GM12878 (cell line): ENCODE results near the gene PTPRM. TPM values are rescaled to one million over a fixed set of nuclear protein-coding genes. Genes with fewer than 3 reads are reported as not detected.

ENCODE experiments used
- ATAC-seq: fragments of 200-7000 bp; cut with Tn5 transposase; 3 replicates; pipeline ENCODE4 v1.9.1; 2020; ENCODE audit warnings: mild to moderate bottlenecking, moderate library complexity
- BruUV-seq: library from RNA; stranded (reverse); fragments of 400-500 nt; replicated peaks from 2 replicates; lab custom pipeline; 2021; lab: Mats Ljungman, UMichigan
- CTCF ChIA-PET: fragments of 300-600 bp; sonication (Branson Sonifier 250); formaldehyde crosslinking; extraction: SDS; loops from one replicate; lab custom pipeline; 2021; ENCODE audit warnings: inconsistent platforms; lab: Yijun Ruan, JAX
- POLR2A ChIA-PET: fragments of 350-600 bp; formaldehyde crosslinking; extraction: SDS; loops from one replicate; lab custom pipeline; 2021; ENCODE audit warnings: inconsistent platforms; lab: Charles Lee
- RAD21 ChIA-PET: fragments of 300-600 bp; sonication (Branson Sonifier 250); formaldehyde crosslinking; loops from one replicate; lab custom pipeline; 2023; ENCODE audit warnings: antibody characterized with exemption; ENCODE audit not compliant: unreplicated experiment; lab: Charles Lee
- SMC1A ChIA-PET: fragments of 300-600 bp; sonication (Branson Sonifier 250); formaldehyde crosslinking; loops from one replicate; lab custom pipeline; 2023; ENCODE audit not compliant: unreplicated experiment, uncharacterized antibody; lab: Charles Lee
- DNase-seq: peaks from one replicate; pipeline ENCODE4 v3.0.0-alpha.2; 2011; ENCODE audit warnings: low read depth, low spot score
- FAIRE-seq: peaks from 3 replicates; lab custom pipeline; 2011; peaks lifted over from hg19 to GRCh38; lab: Jason Lieb, UNC
- H2AFZ ChIP-seq: 2 replicates; pipeline ENCODE4 v1.6.0; 2011; ENCODE audit warnings: low read depth, low read length, control low read depth; ENCODE audit not compliant: control insufficient read depth
- H3K27ac ChIP-seq: 2 replicates; pipeline ENCODE4 v1.5.1; 2011; ENCODE audit warnings: control low read depth; ENCODE audit not compliant: control insufficient read depth, insufficient read depth
- H3K27me3 ChIP-seq, 2 experiments: replicated peaks in 1 of 2; 2 replicates each; pipeline versions ENCODE4 v1.6.0 to v1.6.1; 2011; ENCODE audit warnings: low read length in 1 of 2; ENCODE audit not compliant: control insufficient read depth in 2 of 2, insufficient read depth in 2 of 2
- H3K36me3 ChIP-seq, 2 experiments: 2 replicates each; pipeline ENCODE4 v1.5.1; 2011; ENCODE audit warnings: low read length in 1 of 2; ENCODE audit not compliant: control insufficient read depth in 2 of 2, insufficient read depth in 2 of 2
- H3K4me1 ChIP-seq: 2 replicates; pipeline ENCODE4 v1.6.1; 2011; ENCODE audit warnings: mild to moderate bottlenecking, low read length, moderate library complexity, mixed read lengths; ENCODE audit not compliant: control insufficient read depth, insufficient read depth
- H3K4me2 ChIP-seq: 2 replicates; pipeline ENCODE4 v1.6.0; 2011; ENCODE audit warnings: control low read depth; ENCODE audit not compliant: control insufficient read depth, insufficient read depth
- H3K4me3 ChIP-seq: fragments of 200-600 bp; sonication (generic); 2 replicates; pipeline ENCODE4 v1.5.1; 2016
- H3K79me2 ChIP-seq: 2 replicates; pipeline ENCODE4 v1.6.0; 2011; ENCODE audit warnings: low read length; ENCODE audit not compliant: control insufficient read depth, insufficient read depth
- H3K9ac ChIP-seq: 2 replicates; pipeline ENCODE4 v1.8.0; 2011; ENCODE audit warnings: low read length, control low read depth, mixed read lengths; ENCODE audit not compliant: control insufficient read depth, insufficient read depth
- H3K9me3 ChIP-seq: replicated peaks from 3 replicates; pipeline ENCODE4 v1.5.1; 2011; ENCODE audit warnings: mild to moderate bottlenecking, low read length; ENCODE audit not compliant: control insufficient read depth, insufficient read depth
- H4K20me1 ChIP-seq: 2 replicates; pipeline ENCODE4 v1.6.0; 2011; ENCODE audit not compliant: control insufficient read depth, insufficient read depth
- ASH2L ChIP-seq: fragments of 300-600, 200-600 bp; sonication (generic); IDR thresholded peaks from 2 replicates; pipeline ENCODE4 v1.6.1; 2017; ENCODE audit warnings: low read depth, mild to moderate bottlenecking, borderline replicate concordance
- ATF7 ChIP-seq: fragments of 450-650 bp; IDR thresholded peaks from 2 replicates; pipeline ENCODE4 v1.6.1; 2016; ENCODE audit warnings: low read depth, mild to moderate bottlenecking
- CHD2 ChIP-seq: IDR thresholded peaks from 2 replicates; pipeline ENCODE4 v1.6.1; 2011; ENCODE audit warnings: low read depth, low read length, improper control_type of control experiment, borderline replicate concordance
- HDGF ChIP-seq: fragments of 450-650 bp; IDR thresholded peaks from 2 replicates; pipeline ENCODE4 v1.6.1; 2016; ENCODE audit warnings: antibody characterized with exemption
- JUND ChIP-seq: IDR thresholded peaks from 2 replicates; pipeline ENCODE4 v1.6.1; 2012; ENCODE audit warnings: low read depth, mild to moderate bottlenecking, low read length, improper control_type of control experiment, moderate library complexity
- MEF2A ChIP-seq: IDR thresholded peaks from 2 replicates; pipeline ENCODE4 v1.6.1; 2011; ENCODE audit warnings: low read depth, mild to moderate bottlenecking, low read length, moderate library complexity; ENCODE audit not compliant: insufficient read depth
- MTA3 ChIP-seq: IDR thresholded peaks from 2 replicates; pipeline ENCODE4 v1.6.1; 2012; ENCODE audit warnings: low read length, inconsistent platforms, borderline replicate concordance
- NFXL1 ChIP-seq: fragments of 450-650 bp; IDR thresholded peaks from 2 replicates; pipeline ENCODE4 v1.6.1; 2017; ENCODE audit warnings: antibody characterized with exemption, mild to moderate bottlenecking, borderline replicate concordance
- NFYA ChIP-seq: IDR thresholded peaks from 2 replicates; pipeline ENCODE4 v1.6.1; 2011; ENCODE audit warnings: low read depth, mild to moderate bottlenecking, low read length, improper control_type of control experiment, borderline replicate concordance
- NR2C2 ChIP-seq: IDR thresholded peaks from 2 replicates; pipeline ENCODE4 v1.6.1; 2011; ENCODE audit warnings: borderline replicate concordance, low read depth; ENCODE audit not compliant: control insufficient read depth, insufficient read length
- NR2F1 ChIP-seq: fragments of 450-650 bp; conservative IDR thresholded peaks from 2 replicates; pipeline ENCODE4 v1.6.1; 2017; ENCODE audit warnings: mild to moderate bottlenecking
- POU2F2 ChIP-seq: IDR thresholded peaks from 3 replicates; pipeline ENCODE4 v1.6.1; 2011; ENCODE audit warnings: low read depth, mild to moderate bottlenecking, low read length, borderline replicate concordance
- RELA ChIP-seq: fragments of 450-650 bp; IDR thresholded peaks from 2 replicates; pipeline ENCODE4 v1.8.0; 2014; ENCODE audit warnings: borderline replicate concordance; ENCODE audit not compliant: partially characterized antibody
- SREBF2 ChIP-seq: IDR thresholded peaks from 2 replicates; pipeline ENCODE4 v1.6.1; 2012; ENCODE audit warnings: mild to moderate bottlenecking, low read length
- TCF7 ChIP-seq: IDR thresholded peaks from 2 replicates; pipeline ENCODE4 v1.6.1; 2014; ENCODE audit warnings: antibody characterized with exemption, borderline replicate concordance
- ZBED1 ChIP-seq: IDR thresholded peaks from 2 replicates; pipeline ENCODE4 v1.6.1; 2016; ENCODE audit warnings: borderline replicate concordance
- ZNF384 ChIP-seq: IDR thresholded peaks from 2 replicates; pipeline ENCODE4 v1.6.1; 2012; ENCODE audit warnings: low read depth, mild to moderate bottlenecking, low read length, improper control_type of control experiment, borderline replicate concordance
- WGBS: methylation state at CpG from one replicate; pipeline ENCODE4 v1.1.6; 2016; ENCODE audit warnings: low lambda C conversion rate; ENCODE audit not compliant: insufficient replicate concordance, insufficient coverage; ENCODE audit errors: missing lambda C conversion rate; 5-methylcytosine and 5-hydroxymethylcytosine counted together
- in situ Hi-C: fragments of 300-500 bp; cut with MboI; formaldehyde crosslinking; loops from 9 replicates; pipeline ENCODE4 v1.14.3; 2018; ENCODE audit warnings: mixed read lengths
- intact Hi-C: fragments of 100-400 bp; cut with micrococcal nuclease; formaldehyde crosslinking; loops from one replicate; pipeline ENCODE4 v1.14.2; 2022; ENCODE audit not compliant: unreplicated experiment
- polyA plus RNA-seq, 11 experiments: library from polyadenylated mRNA; depleted of rRNA in 4 of 11; unstranded in 6 of 11; stranded (reverse) in 5 of 11; fragments of >200 nt; fragmentation: Nextera tagmentation in 4 of 11; fragmentation: Illumina TruSeq in 1 of 11; extraction: Ambion mirVana in 4 of 11; extraction: Trizol in 1 of 11; gene quantifications; 1 replicate in 1 of 11; 2 replicates in 10 of 11; pipeline versions ENCODE4 v1.2.1 to v1.2.3, GENCODE V29; 2011 to 2016; ENCODE audit warnings: inconsistent platforms in 2 of 11, missing spikeins in 2 of 11, low read depth in 1 of 11
- total RNA-seq, 4 experiments: library from RNA; depleted of rRNA in 3 of 4; stranded (reverse); fragments of >200 nt in 3 of 4; fragmentation: Illumina TruSeq in 1 of 4; extraction: Trizol in 1 of 4; gene quantifications; 2 replicates each; pipeline versions ENCODE4 v1.2.1 to v1.2.3, GENCODE V29; 2013 to 2021
- TF ChIP-seq, protein P1 (sequence below): fragments of 450-650 bp; IDR thresholded peaks from 2 replicates; pipeline ENCODE4 v1.6.1; 2018; ENCODE audit warnings: borderline replicate concordance, mild to moderate bottlenecking; ENCODE audit not compliant: partially characterized antibody

Gene PTPRM
- total and polyA plus RNA-seq, 10 of the 15 experiments (the other 5 are each of a cell fraction or from before 2014, with no cell fraction given): 0.07 to 22.6 (median 0.60) TPM

DNA sequence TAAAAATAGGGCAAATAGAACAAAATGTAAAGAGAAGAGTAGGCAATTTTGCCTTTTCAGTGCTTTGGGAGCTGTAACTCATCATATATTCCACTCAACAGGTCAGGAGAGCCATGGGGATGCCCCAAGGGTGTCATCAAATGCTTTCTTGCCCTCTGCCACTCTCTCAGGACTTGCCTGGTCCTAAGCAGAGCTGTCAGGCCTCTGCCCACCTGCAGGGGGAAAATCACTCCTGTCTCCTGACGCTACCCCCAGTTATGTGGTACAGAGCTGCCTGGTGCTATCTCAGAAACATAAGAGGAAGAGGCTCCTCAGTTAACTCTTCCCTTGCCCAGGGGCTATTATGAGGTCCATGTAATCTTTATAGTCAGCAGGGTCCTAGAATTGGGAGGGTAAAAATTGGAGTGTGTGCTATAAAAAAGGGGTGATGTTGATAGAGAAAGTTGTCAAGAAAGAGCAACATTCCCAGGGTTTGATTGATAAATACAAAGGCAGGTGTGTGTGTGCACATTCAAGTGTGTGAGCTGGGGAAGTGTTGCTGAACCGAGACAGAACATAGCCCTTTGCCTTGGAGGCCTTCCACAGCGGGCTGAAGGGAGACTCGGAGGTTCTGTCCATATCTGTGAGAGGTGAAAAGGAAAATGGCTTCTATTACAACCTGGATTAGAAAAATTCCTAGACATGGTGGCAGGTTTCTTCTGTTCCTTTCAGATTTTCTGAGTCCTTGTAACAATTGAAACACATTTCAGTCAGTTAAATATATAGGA is 25.4 kb downstream of the PTPRM start:
- Histone ChIP-seq H3K79me2 (no peaks in the 10 kb centered on the region), H3K27me3 (0 out of 4 replicates have a peak, but pooled peaks cover 0 to 1% of the 10 kb centered on the region in 2 experiments), H2AFZ (no peak overlapping the region), H3K27ac (no peak overlapping the region), H3K4me1 (no peaks in the 10 kb centered on the region), H3K4me3 (no peak overlapping the region), H4K20me1 (no peaks in the 10 kb centered on the region), H3K36me3 (no peaks in the 10 kb centered on the region), H3K9ac (no peak overlapping the region), H3K4me2 (no peak overlapping the region), H3K9me3 (no peaks in the 10 kb centered on the region)
- RAD21 ChIA-PET: no interaction called here
- no TSS peak for BruUV-seq
- in situ Hi-C loops (no loop called here), intact Hi-C loops (no loop called here)
- SMC1A ChIA-PET: no interaction called here
- 32% methylated on average over 3 of the region's 4 CpGs for WGBS
- TF ChIP-seq, protein P1, sequence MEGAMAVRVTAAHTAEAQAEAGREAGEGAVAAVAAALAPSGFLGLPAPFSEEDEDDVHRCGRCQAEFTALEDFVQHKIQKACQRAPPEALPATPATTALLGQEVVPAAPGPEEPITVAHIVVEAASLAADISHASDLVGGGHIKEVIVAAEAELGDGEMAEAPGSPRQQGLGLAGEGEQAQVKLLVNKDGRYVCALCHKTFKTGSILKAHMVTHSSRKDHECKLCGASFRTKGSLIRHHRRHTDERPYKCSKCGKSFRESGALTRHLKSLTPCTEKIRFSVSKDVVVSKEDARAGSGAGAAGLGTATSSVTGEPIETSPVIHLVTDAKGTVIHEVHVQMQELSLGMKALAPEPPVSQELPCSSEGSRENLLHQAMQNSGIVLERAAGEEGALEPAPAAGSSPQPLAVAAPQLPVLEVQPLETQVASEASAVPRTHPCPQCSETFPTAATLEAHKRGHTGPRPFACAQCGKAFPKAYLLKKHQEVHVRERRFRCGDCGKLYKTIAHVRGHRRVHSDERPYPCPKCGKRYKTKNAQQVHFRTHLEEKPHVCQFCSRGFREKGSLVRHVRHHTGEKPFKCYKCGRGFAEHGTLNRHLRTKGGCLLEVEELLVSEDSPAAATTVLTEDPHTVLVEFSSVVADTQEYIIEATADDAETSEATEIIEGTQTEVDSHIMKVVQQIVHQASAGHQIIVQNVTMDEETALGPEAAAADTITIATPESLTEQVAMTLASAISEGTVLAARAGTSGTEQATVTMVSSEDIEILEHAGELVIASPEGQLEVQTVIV: no peak
- TF ChIP-seq TCF7 (no peak), MEF2A (no peak), NFXL1 (no peak), HDGF (no peak), NR2F1 (no peak), SREBF2 (no peak), JUND (no peak), RELA (no peak), CHD2 (no peak), NFYA (no peak), MTA3 (no peak), POU2F2 (no peak), ZBED1 (no peak), NR2C2 (no peak), ATF7 (no peak), ZNF384 (no peak), ASH2L (no peak)
- POLR2A ChIA-PET: no interaction called here
- FAIRE-seq: no peak
- CTCF ChIA-PET: no interaction called here
- no peak for DNase-seq
- ATAC-seq: peak; percentile 68
